K562 (cell line): ENCODE results near the gene TLNRD1. TPM values are rescaled to one million over a fixed set of nuclear protein-coding genes. Genes with fewer than 3 reads are reported as not detected.

Source experiments
- ATF2 ChIP-seq: sonication (generic); formaldehyde crosslinking; IDR thresholded peaks from 2 replicates; pipeline ENCODE4 v1.8.1; 2022; ENCODE audit warnings: missing genetic modification reagents
- BCL6 ChIP-seq: fragments of 250-450 bp; sonication (Bioruptor Pico); IDR thresholded peaks from 2 replicates; pipeline ENCODE4 v1.4.0; 2020
- BRD4 ChIP-seq: fragments of 200-600 bp; sonication (generic); IDR thresholded peaks from 2 replicates; pipeline ENCODE4 v1.6.1; 2017; ENCODE audit warnings: inconsistent platforms
- ELF2 ChIP-seq: fragments of 250-450 bp; sonication (Bioruptor Pico); IDR thresholded peaks from 2 replicates; pipeline ENCODE4 v1.5.0; 2021; ENCODE audit warnings: mild to moderate bottlenecking
- FOXA1 ChIP-seq: fragments of 450-650 bp; IDR thresholded peaks from 2 replicates; pipeline ENCODE4 v1.6.1; 2016; ENCODE audit warnings: mild to moderate bottlenecking, borderline replicate concordance
- HBP1 ChIP-seq: fragments of 450-650 bp; formaldehyde crosslinking; IDR thresholded peaks from 2 replicates; pipeline ENCODE4 v1.4.0; 2022; ENCODE audit warnings: missing genetic modification characterization
- HDAC8 ChIP-seq: fragments of 450-650 bp; IDR thresholded peaks from 2 replicates; pipeline ENCODE4 v1.6.1; 2016; ENCODE audit warnings: mild to moderate bottlenecking, missing genetic modification characterization, moderate library complexity, missing compliant biosample characterization
- ID3 ChIP-seq, 2 experiments: fragments of 250-450 bp in 1 of 2; fragments of 450-650 bp in 1 of 2; sonication (Bioruptor Pico) in 1 of 2; IDR thresholded peaks; 2 replicates each; pipeline versions ENCODE4 v1.6.1 to v1.8.0; 2016 to 2021; ENCODE audit warnings: mild to moderate bottlenecking in 2 of 2, moderate library complexity in 2 of 2, missing compliant biosample characterization in 1 of 2, missing genetic modification characterization in 1 of 2
- MECOM ChIP-seq: fragments of 250-450 bp; sonication (Bioruptor Pico); IDR thresholded peaks from 2 replicates; pipeline ENCODE4 v1.8.0; 2022; ENCODE audit warnings: inconsistent platforms
- NEUROD1 ChIP-seq: fragments of 150-350 bp; IDR thresholded peaks from 2 replicates; pipeline ENCODE4 v1.6.1; 2014; ENCODE audit warnings: borderline replicate concordance, low read length, low read depth; ENCODE audit not compliant: partially characterized antibody
- NFRKB ChIP-seq: fragments of 450-650 bp; IDR thresholded peaks from 2 replicates; pipeline ENCODE4 v1.6.1; 2016; ENCODE audit warnings: low read depth
- NRF1 ChIP-seq, 2 experiments: fragments of 450-650 bp; IDR thresholded peaks in 1 of 2; conservative IDR thresholded peaks in 1 of 2; 2 replicates each; pipeline ENCODE4 v1.6.1; 2014; ENCODE audit warnings: mild to moderate bottlenecking in 2 of 2
- RERE ChIP-seq: sonication (generic); formaldehyde crosslinking; IDR thresholded peaks from 2 replicates; pipeline ENCODE4 v1.8.0; 2023; ENCODE audit warnings: missing genetic modification reagents, mild to moderate bottlenecking, borderline replicate concordance
- SAFB ChIP-seq: fragments of 200-400 bp; formaldehyde crosslinking; IDR thresholded peaks from 2 replicates; pipeline ENCODE4 v1.6.1; 2017; ENCODE audit warnings: low read depth, low read length, borderline replicate concordance
- THRAP3 ChIP-seq: fragments of 450-650 bp; IDR thresholded peaks from 2 replicates; pipeline ENCODE4 v1.6.1; 2016; ENCODE audit warnings: mild to moderate bottlenecking, inconsistent platforms, borderline replicate concordance
- ZBED1 ChIP-seq: IDR thresholded peaks from 2 replicates; pipeline ENCODE4 v1.6.1; 2014
- ZNF143 ChIP-seq: sonication (generic); formaldehyde crosslinking; IDR thresholded peaks from 2 replicates; pipeline ENCODE4 v1.9.0; 2022; ENCODE audit warnings: mild to moderate bottlenecking, missing genetic modification reagents
- ZNF217 ChIP-seq: sonication (generic); formaldehyde crosslinking; IDR thresholded peaks from 2 replicates; pipeline ENCODE4 v1.8.0; 2022; ENCODE audit warnings: mild to moderate bottlenecking, missing genetic modification reagents
- ZNF263 ChIP-seq: sonication (generic); formaldehyde crosslinking; IDR thresholded peaks from 2 replicates; pipeline ENCODE4 v1.8.0; 2022; ENCODE audit warnings: mild to moderate bottlenecking, missing genetic modification reagents, borderline replicate concordance
- ZNF316 ChIP-seq: fragments of 450-650 bp; IDR thresholded peaks from 2 replicates; pipeline ENCODE4 v1.6.1; 2016
- ZNF584 ChIP-seq: fragments of 200-800 bp; sonication (Bioruptor generic); IDR thresholded peaks from 2 replicates; pipeline ENCODE4 v1.6.1; 2016; ENCODE audit warnings: low read depth, mild to moderate bottlenecking, missing genetic modification characterization, missing compliant biosample characterization
- polyA plus RNA-seq, 8 experiments: library from polyadenylated mRNA; depleted of rRNA in 4 of 8; stranded (reverse) in 5 of 8; unstranded in 3 of 8; fragments of >200 nt; fragmentation: Nextera tagmentation in 2 of 8; fragmentation: Illumina TruSeq in 1 of 8; extraction: Ambion mirVana in 2 of 8; extraction: Trizol in 1 of 8; gene quantifications; 2 replicates each; pipeline versions ENCODE4 v1.2.1 to v1.2.3, GENCODE V29; 2011 to 2014; ENCODE audit warnings: inconsistent platforms in 1 of 8, missing spikeins in 1 of 8
- total RNA-seq, 7 experiments: library from RNA; depleted of rRNA in 6 of 7; stranded (reverse); fragments of >200 nt in 6 of 7; fragmentation: Illumina TruSeq in 2 of 7; extraction: Trizol in 2 of 7; gene quantifications; 2 replicates each; pipeline versions ENCODE4 v1.2.1 to v1.2.3, GENCODE V29; 2011 to 2021; ENCODE audit warnings: low replicate concordance in 1 of 7

The TLNRD1 gene
- total and polyA plus RNA-seq, 9 of the 15 experiments (the other 6 are each of a cell fraction or from before 2014, with no cell fraction given): 1.1 to 33.1 (median 5.7) TPM

GRCh38 chr15:81043281-81043934 is 42.7 kb downstream of the TLNRD1 start (continued):
- TF ChIP-seq ZNF584 (CRISPR knock-in tag) (no peak), THRAP3 (no peak), NRF1 (conservative IDR thresholded peaks at IDR 0.05 in 1 of 2, IDR thresholded peaks at IDR 0.05 in 1 of 2) (no peak), ZNF217 (CRISPR knock-in tag) (no peak), BRD4 (no peak), SAFB (no peak), RERE (no peak), FOXA1 (no peak), ID3 (CRISPR knock-in tag; IDR thresholded peaks at IDR 0.05) (no peak), ID3 (tag; IDR thresholded peaks at IDR 0.05) (no peak), NFRKB (no peak), HBP1 (no peak), BCL6 (no peak), MECOM (CRISPR knock-in tag) (no peak), ELF2 (CRISPR knock-in tag) (no peak), HDAC8 (tag) (no peak), ATF2 (CRISPR knock-in tag) (no peak), ZNF316 (no peak), NEUROD1 (no peak), ZNF263 (CRISPR knock-in tag) (no peak), ZBED1 (no peak), ZNF143 (CRISPR knock-in tag) (no peak)
